GM12878 (cell line): ENCODE results near the gene ERMARD. TPM values are rescaled to one million over a fixed set of nuclear protein-coding genes. Genes with fewer than 3 reads are reported as not detected.
A peak's percentile ranks its signal among the peaks of the same experiment; 100 is the strongest.

ENCODE experiments used
- CBX5 ChIP-seq: sonication (generic); IDR thresholded peaks from 2 replicates; pipeline ENCODE4 v1.6.1; 2016; ENCODE audit warnings: low read depth, moderate library complexity, mild to moderate bottlenecking, inconsistent platforms
- CHD1 ChIP-seq: IDR thresholded peaks from 2 replicates; pipeline ENCODE4 v1.6.1; 2012; ENCODE audit warnings: low read depth, low read length, improper control_type of control experiment
- CHD4 ChIP-seq: fragments of 200-600 bp; sonication (generic); IDR thresholded peaks from 2 replicates; pipeline ENCODE4 v1.6.1; 2016; ENCODE audit warnings: mild to moderate bottlenecking
- IKZF2 ChIP-seq, 2 experiments: fragments of 450-650 bp; IDR thresholded peaks; 2 replicates each; pipeline ENCODE4 v1.6.1; 2017; ENCODE audit warnings: mild to moderate bottlenecking in 2 of 2, moderate library complexity in 2 of 2
- JUNB ChIP-seq: IDR thresholded peaks from 2 replicates; pipeline ENCODE4 v1.6.1; 2016; ENCODE audit warnings: antibody characterized with exemption, mild to moderate bottlenecking
- KAT2A ChIP-seq: conservative IDR thresholded peaks from 2 replicates; pipeline ENCODE4 v1.6.1; 2011; ENCODE audit warnings: low read depth, low read length; ENCODE audit not compliant: control insufficient read depth
- MTA3 ChIP-seq: IDR thresholded peaks from 2 replicates; pipeline ENCODE4 v1.6.1; 2012; ENCODE audit warnings: low read length, inconsistent platforms, borderline replicate concordance
- MYB ChIP-seq: fragments of 150-350 bp; IDR thresholded peaks from 2 replicates; pipeline ENCODE4 v1.6.1; 2014; ENCODE audit warnings: mild to moderate bottlenecking, low read depth, low read length, borderline replicate concordance
- MYC ChIP-seq: IDR thresholded peaks from 2 replicates; pipeline ENCODE4 v1.6.1; 2011; ENCODE audit warnings: mild to moderate bottlenecking, low read length, moderate library complexity, inconsistent platforms; ENCODE audit not compliant: insufficient read depth, insufficient replicate concordance, insufficient read length, severe bottlenecking
- NFXL1 ChIP-seq: fragments of 450-650 bp; IDR thresholded peaks from 2 replicates; pipeline ENCODE4 v1.6.1; 2017; ENCODE audit warnings: antibody characterized with exemption, mild to moderate bottlenecking, borderline replicate concordance
- NR2F1 ChIP-seq: fragments of 450-650 bp; conservative IDR thresholded peaks from 2 replicates; pipeline ENCODE4 v1.6.1; 2017; ENCODE audit warnings: mild to moderate bottlenecking
- POLR2A ChIP-seq: IDR thresholded peaks from 2 replicates; pipeline ENCODE4 v1.6.1; 2011; ENCODE audit warnings: low read depth, mild to moderate bottlenecking, low read length
- RB1 ChIP-seq: fragments of 450-650 bp; formaldehyde crosslinking; IDR thresholded peaks from 2 replicates; pipeline ENCODE4 v1.6.1; 2017; ENCODE audit warnings: mild to moderate bottlenecking, borderline replicate concordance
- SKIL ChIP-seq: fragments of 450-650 bp; IDR thresholded peaks from 2 replicates; pipeline ENCODE4 v1.6.1; 2017; ENCODE audit warnings: mild to moderate bottlenecking, low read depth, inconsistent platforms; ENCODE audit not compliant: poor library complexity, severe bottlenecking
- SUZ12 ChIP-seq: fragments of 200-600 bp; sonication (generic); IDR thresholded peaks from one replicate; pipeline ENCODE4 v1.6.1; 2018; ENCODE audit warnings: antibody characterized with exemption, mild to moderate bottlenecking; ENCODE audit not compliant: unreplicated experiment
- TAF1 ChIP-seq: IDR thresholded peaks from 2 replicates; pipeline ENCODE4 v1.6.1; 2011; ENCODE audit warnings: mild to moderate bottlenecking, low read depth, low read length, borderline replicate concordance
- TBL1XR1 ChIP-seq: IDR thresholded peaks from 2 replicates; pipeline ENCODE4 v1.6.1; 2012; ENCODE audit warnings: low read depth, low read length, improper control_type of control experiment
- USF2 ChIP-seq: IDR thresholded peaks from 2 replicates; pipeline ENCODE4 v1.6.1; 2011; ENCODE audit warnings: low read depth, low read length, improper control_type of control experiment, borderline replicate concordance
- ZBTB11 ChIP-seq: fragments of 450-650 bp; formaldehyde crosslinking; IDR thresholded peaks from 2 replicates; pipeline ENCODE4 v1.5.0; 2022; ENCODE audit warnings: mild to moderate bottlenecking, missing genetic modification characterization
- polyA plus RNA-seq, 11 experiments: library from polyadenylated mRNA; depleted of rRNA in 4 of 11; unstranded in 6 of 11; stranded (reverse) in 5 of 11; fragments of >200 nt; fragmentation: Nextera tagmentation in 4 of 11; fragmentation: Illumina TruSeq in 1 of 11; extraction: Ambion mirVana in 4 of 11; extraction: Trizol in 1 of 11; gene quantifications; 1 replicate in 1 of 11; 2 replicates in 10 of 11; pipeline versions ENCODE4 v1.2.1 to v1.2.3, GENCODE V29; 2011 to 2016; ENCODE audit warnings: inconsistent platforms in 2 of 11, missing spikeins in 2 of 11, low read depth in 1 of 11
- total RNA-seq, 4 experiments: library from RNA; depleted of rRNA in 3 of 4; stranded (reverse); fragments of >200 nt in 3 of 4; fragmentation: Illumina TruSeq in 1 of 4; extraction: Trizol in 1 of 4; gene quantifications; 2 replicates each; pipeline versions ENCODE4 v1.2.1 to v1.2.3, GENCODE V29; 2013 to 2021
- TF ChIP-seq, protein P1 (sequence below): fragments of 150-350 bp; IDR thresholded peaks from 2 replicates; pipeline ENCODE4 v1.6.1; 2016; ENCODE audit warnings: low read depth, low read length

Gene ERMARD
- total and polyA plus RNA-seq, 10 of the 15 experiments (the other 5 are each of a cell fraction or from before 2014, with no cell fraction given), result 24.4 to 63.3 (median 34.1) TPM

- TF ChIP-seq, protein P1, sequence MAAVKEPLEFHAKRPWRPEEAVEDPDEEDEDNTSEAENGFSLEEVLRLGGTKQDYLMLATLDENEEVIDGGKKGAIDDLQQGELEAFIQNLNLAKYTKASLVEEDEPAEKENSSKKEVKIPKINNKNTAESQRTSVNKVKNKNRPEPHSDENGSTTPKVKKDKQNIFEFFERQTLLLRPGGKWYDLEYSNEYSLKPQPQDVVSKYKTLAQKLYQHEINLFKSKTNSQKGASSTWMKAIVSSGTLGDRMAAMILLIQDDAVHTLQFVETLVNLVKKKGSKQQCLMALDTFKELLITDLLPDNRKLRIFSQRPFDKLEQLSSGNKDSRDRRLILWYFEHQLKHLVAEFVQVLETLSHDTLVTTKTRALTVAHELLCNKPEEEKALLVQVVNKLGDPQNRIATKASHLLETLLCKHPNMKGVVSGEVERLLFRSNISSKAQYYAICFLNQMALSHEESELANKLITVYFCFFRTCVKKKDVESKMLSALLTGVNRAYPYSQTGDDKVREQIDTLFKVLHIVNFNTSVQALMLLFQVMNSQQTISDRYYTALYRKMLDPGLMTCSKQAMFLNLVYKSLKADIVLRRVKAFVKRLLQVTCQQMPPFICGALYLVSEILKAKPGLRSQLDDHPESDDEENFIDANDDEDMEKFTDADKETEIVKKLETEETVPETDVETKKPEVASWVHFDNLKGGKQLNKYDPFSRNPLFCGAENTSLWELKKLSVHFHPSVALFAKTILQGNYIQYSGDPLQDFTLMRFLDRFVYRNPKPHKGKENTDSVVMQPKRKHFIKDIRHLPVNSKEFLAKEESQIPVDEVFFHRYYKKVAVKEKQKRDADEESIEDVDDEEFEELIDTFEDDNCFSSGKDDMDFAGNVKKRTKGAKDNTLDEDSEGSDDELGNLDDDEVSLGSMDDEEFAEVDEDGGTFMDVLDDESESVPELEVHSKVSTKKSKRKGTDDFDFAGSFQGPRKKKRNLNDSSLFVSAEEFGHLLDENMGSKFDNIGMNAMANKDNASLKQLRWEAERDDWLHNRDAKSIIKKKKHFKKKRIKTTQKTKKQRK, result no peak
- TF ChIP-seq RB1 (no peak), NFXL1 (no peak), TAF1 (peak; percentile 85), SUZ12 (no peak), USF2 (no peak), SKIL (no peak), IKZF2 (IDR thresholded peaks at IDR 0.05) (no peak), NR2F1 (peak; percentile 70), CHD1 (no peak), JUNB (no peak), CBX5 (no peak), TBL1XR1 (peak; percentile 11; the same call in 1 of the 2 replicates), POLR2A (peak; percentile 98), KAT2A (no peak), MYB (no peak), MYC (peak; percentile 56), CHD4 (no peak), ZBTB11 (no peak), MTA3 (no peak)
These were observed 49.2 kb upstream of the ERMARD start, which contains the start of the genes C6orf120 and WDR27 (continued) for GRCh38 chr6:169701954-169702839.
